ENCODE measurements around the gene CCRL2.
"Not testable (repeated sequence)": the region's sequence is repeated elsewhere in the genome, so short reads cannot be mapped to it uniquely, and the experiment has no call there.

CCRL2 gene

DNA sequence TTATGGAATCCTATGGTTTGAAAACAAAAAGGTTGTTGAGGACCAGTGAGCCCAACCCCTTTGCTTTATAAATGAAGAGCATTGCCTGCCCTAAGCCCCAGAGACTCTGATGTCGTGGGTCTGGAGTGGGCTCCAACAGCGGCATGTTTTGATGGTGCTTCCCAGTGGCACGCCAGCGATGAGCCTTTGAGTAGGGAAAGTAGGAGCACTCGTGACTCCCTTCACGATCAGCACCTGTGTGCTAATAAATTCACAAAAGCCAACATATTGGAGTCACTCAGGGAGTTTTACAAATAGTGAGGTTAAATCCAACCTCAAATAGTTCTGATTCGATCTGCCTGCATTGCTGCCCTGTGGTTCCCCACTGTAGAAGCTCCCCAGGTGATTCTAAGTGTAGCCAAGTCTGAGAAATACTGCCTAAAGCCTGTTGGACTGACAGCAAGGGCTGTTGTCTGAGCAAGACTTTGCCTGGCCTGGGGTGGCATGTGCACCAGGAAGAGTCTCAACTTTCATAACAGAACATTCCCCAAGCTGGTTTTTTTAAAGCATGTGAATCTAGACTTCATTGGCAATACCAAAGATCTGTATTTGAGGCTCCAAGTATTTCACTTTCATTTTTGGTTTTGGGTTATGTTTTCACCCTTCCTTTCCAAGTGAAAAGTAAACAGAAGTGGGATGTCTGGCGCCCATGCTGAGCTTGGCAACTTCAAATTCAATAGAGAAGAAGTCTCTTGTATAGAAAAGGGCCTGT, 26.4 kb upstream of the CCRL2 start:
- DNase-seq (ENCODE audit: low spot score) = no peak

- DNase-seq (ENCODE audit: low spot score) = no peak
Measured at GRCh38 chr3:46381625-46382024, 25.4 kb upstream of the CCRL2 start.

- no peak for DNase-seq (ENCODE audit: low spot score)
Measured at GRCh38 chr3:46383211-46383950, 23.7 kb upstream of the CCRL2 start.

- no peak for DNase-seq (ENCODE audit: low spot score)
Measured at GRCh38 chr3:46383951-46384330, 23.1 kb upstream of the CCRL2 start.

DNA sequence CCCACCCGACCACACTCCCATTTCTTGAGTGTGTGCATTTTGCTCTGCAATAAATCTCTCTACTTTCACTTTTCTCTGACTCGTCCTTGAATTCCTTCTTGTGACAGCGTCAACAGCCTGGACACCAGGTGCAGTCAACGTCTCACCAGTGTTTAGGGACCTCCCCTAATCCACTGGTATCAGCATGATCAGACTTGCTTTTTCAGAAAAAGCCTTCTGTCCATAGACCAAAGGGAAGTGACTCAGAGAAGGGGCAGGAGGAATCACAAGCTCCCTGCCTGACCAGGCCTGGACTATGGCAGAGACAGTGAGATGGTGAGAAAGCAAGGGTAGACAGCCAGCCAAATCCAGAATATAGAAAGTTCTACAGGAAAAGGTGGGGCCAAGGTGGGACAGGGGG, 20.9 kb upstream of the CCRL2 start:
- no peak for DNase-seq (ENCODE audit: low spot score)

- DNase-seq (ENCODE audit: low spot score) = not testable (repeated sequence)
Measured at GRCh38 chr3:46388847-46389246, 18.2 kb upstream of the CCRL2 start.

- DNase-seq (ENCODE audit: low spot score) = no peak
Measured at GRCh38 chr3:46389306-46389705, 17.8 kb upstream of the CCRL2 start.

GRCh38 chr3:46391526-46391925, 15.5 kb upstream of the CCRL2 start:
- DNase-seq (ENCODE audit: low spot score) = not testable (repeated sequence)

DNA sequence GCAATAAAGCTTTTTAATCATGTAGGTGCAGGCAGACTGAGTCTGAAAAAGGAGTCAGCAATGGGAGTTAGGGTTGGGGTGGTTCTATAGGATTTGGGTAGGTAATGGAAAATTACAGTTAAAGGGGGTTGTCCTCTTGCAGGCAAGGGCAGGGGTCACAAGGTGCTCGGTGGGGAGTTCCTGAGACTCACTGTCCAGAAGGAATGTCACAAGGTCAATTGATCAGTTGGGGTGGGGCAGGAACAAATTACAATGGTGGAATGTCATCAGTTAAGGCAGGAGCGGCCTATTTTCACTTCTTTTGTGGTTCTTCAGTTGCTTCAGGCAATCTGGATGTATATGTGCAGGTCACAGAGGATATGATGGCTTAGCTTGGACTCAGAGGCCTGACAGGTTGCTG, 14.0 kb upstream of the CCRL2 start:
- no peak for DNase-seq (ENCODE audit: low spot score)

DNA sequence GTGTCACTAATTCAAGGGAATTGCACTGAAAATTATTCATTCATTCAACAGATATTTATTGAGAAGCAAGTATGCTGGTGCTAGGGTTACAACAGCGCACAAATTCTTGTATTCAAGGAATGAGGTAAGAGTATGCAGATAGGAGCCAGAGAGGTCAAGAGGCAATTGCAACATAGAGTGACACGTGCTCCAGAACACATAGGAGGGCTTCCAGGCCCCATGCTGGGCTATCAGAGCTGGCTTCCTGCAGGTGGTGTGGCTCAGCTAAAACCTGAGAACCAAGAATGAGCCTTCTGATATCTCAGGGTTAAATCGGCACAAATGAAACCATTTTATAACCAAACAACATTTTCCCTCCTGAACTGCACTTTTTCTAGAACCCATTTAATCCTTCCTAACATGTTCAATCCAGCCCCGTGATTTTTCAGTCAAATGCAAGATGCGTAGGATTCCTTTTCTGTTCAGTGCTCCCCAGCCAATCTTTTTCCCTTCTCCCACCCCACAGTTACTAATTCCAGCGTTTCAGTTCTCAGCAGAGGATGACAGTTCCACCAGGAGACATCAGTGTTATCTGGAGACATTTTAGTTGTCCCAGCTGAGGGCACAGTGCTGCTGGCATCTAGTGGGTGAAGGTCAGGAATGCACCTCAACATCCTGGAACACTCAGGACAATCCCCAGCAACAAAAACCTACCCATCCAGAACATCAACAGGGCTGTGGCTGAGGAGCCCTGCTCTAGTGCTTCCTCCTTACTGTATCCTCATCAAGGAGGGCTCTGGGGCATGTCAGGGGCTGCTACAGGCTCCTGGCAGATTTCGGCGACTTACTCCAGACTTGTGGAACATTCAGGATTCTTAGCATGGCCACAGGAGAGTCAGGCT, 13.3 kb upstream of the CCRL2 start:
- no peak for DNase-seq (ENCODE audit: low spot score)

DNA sequence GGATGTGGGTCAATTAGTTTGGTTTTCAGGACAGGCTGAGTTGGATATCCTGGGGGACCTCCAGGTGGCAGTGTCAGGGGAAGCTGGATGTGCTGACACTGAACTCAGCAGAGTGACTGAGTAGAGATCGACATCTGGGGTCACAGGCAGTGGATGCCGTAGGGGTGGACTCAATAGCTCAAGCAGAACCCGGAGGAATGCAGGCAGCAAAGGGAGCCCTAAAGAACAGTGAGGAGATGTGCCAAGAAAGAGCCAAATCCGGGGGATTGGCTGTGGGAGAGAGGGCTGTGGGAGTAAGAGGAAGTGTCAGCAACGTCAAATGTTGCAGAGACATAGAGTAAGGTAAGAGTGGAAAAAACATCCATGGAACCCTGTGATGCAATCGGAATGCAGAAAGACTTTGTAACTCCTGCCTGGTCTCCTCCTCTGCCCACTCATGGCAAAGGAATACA, 11.8 kb upstream of the CCRL2 start:
- DNase-seq (ENCODE audit: low spot score) = no peak

DNA sequence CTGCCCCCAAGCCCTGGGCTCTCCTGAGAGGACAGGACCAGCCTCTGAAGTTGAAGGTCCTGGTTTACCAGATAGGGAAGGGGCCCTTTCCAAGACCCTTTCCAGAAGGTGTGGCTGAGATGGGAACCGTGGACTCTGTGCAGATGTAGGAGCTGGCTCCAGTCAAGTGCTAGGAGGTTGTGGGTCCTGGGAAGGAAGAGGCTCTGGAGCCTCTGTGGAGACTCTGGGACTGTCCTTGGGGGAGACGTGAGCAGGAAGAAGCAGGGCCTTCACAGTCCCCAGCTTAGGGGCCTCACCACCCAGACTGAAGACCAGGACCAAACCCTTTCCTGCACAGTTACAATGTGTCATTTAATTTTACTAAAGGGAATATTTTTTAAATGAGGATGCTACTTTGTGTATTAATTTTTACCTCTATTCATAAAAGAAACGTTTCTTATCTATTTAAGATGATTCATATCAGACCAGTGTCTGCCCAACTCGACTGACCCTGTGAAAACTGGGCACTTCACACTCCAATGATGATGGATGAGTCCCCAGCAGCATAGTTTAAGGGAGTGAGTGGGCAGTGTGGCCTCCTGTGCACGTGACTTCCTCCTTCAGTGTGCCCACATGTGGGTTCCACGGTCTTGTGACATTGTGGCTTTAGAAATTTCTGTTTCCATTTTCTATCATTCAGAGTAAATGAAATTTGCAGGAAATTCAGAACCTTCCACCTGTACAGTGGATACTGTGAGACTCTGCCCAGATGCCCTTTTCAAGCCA, 11.1 kb upstream of the CCRL2 start:
- no peak for DNase-seq (ENCODE audit: low spot score)

DNA sequence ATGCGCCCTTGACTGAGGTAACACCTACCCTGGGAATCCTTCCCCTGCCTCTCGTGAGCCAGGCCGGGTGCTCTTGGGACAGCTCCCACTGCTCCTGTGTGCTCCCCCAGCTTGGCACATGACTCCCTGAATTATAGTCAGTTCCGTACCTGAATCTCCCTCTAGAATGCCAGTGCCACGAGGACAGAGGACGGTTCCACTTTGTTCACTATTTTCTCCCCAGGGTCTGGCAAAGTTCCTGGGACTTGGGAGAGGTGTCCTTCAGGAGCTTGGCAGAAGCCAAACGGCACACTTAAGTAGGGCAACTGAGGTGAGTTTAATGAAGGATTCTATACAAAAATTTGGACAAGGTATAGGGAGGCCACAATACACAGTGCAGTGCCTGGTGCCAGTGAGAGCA, 9.9 kb upstream of the CCRL2 start:
- DNase-seq (ENCODE audit: low spot score) = no peak

DNA sequence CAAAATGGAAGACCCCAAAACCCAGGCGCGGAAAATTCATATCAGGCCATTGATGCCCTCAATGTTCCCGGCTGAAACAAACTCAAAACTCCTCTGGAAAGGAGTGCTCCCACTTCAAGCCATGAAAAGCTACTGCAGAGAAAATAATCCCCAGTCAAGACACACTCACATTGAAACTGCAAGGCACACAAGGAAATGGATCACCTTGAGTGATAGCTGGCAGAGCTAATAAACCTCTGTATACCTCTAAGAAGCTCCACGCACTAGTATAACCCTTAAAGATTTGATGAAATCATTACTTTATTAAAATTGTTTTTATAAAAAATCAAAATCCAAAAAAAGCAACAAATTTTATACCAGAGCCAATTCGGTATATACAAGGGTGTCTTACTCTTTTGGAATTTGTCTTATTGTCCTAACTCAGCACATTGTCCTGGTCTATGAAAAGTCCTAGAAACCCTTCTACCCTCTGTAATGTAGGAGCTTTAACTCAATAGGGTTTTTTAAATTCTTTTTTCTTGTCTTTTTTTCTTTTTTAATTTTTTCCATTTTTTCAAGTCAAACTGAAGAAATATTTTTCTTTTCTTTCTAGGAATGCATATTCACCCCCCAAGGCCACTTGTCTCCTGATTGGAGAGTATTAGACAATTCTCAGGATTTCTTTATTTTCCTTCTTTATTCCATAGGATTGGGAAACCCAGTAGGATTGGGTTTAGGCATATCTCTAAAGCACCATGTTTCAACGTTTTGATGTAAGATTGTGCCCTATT, 8.7 kb upstream of the CCRL2 start:
- DNase-seq (ENCODE audit: low spot score) = no peak

GRCh38 chr3:46399098-46399497, 8.0 kb upstream of the CCRL2 start:
- no peak for DNase-seq (ENCODE audit: low spot score)

GRCh38 chr3:46399557-46399956, 7.5 kb upstream of the CCRL2 start:
- DNase-seq (ENCODE audit: low spot score) = no peak

GRCh38 chr3:46400000-46400734, 6.9 kb upstream of the CCRL2 start:
- DNase-seq (ENCODE audit: low spot score) = no peak

- no peak for DNase-seq (ENCODE audit: low spot score)
Measured at GRCh38 chr3:46400846-46401245, 6.2 kb upstream of the CCRL2 start.

- DNase-seq (ENCODE audit: low spot score) = no peak
Measured at GRCh38 chr3:46401579-46401978, 5.5 kb upstream of the CCRL2 start.

DNA sequence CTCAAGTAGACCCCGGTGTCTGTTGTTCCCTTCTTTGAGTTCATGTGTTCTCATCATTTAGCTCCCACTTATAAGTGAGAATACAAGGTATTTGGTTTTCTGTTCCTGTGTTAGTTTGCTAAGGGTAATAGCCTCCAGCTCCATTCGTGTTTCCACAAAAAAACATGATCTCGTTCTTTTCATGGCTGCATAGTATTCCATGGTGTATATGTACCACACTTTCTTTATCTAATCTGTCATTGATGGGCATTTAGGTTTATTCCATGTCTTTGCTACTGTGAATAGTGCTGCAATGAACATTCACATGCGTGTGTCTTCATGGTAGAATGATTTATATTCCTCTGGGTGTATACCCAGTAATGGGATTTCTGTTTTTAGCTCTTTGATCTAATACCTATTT, 4.2 kb upstream of the CCRL2 start:
- not testable (repeated sequence) for DNase-seq (ENCODE audit: low spot score)

Data from left forelimb (tissue), 1 donor.